ENCODE data around the gene GNG7.
"Not testable (repeated sequence)": the region's sequence is repeated elsewhere in the genome, so short reads cannot be mapped to it uniquely, and the experiment has no call there.

GNG7 gene

GRCh38 chr19:2579678-2580280, 122.7 kb downstream of the GNG7 start:
- in situ Hi-C loops (cut with HindIII; ENCODE audit: low sequenced_read_pairs), result no loop called here

GRCh38 chr19:2578901-2579677, 123.4 kb downstream of the GNG7 start:
- in situ Hi-C loops (cut with HindIII; ENCODE audit: low sequenced_read_pairs), result no loop called here

- in situ Hi-C loops (cut with HindIII; ENCODE audit: low sequenced_read_pairs), result no loop called here
Measured at GRCh38 chr19:2578391-2578890, 124.1 kb downstream of the GNG7 start.

- in situ Hi-C loops (cut with HindIII; ENCODE audit: low sequenced_read_pairs), result no loop called here
Measured at GRCh38 chr19:2577722-2578335, 124.7 kb downstream of the GNG7 start.

- in situ Hi-C loops (cut with HindIII; ENCODE audit: low sequenced_read_pairs), result no loop called here
Measured at GRCh38 chr19:2575734-2576481, 126.6 kb downstream of the GNG7 start.

GRCh38 chr19:2574971-2575630, 127.4 kb downstream of the GNG7 start:
- in situ Hi-C loops (cut with HindIII; ENCODE audit: low sequenced_read_pairs), result no loop called here

GRCh38 chr19:2574478-2574931, 128.0 kb downstream of the GNG7 start:
- in situ Hi-C loops (cut with HindIII; ENCODE audit: low sequenced_read_pairs), result no loop called here

GRCh38 chr19:2573916-2574315, 128.6 kb downstream of the GNG7 start:
- in situ Hi-C loops (cut with HindIII; ENCODE audit: low sequenced_read_pairs), result no loop called here

GRCh38 chr19:2572152-2572551, 130.3 kb downstream of the GNG7 start:
- in situ Hi-C loops (cut with HindIII; ENCODE audit: low sequenced_read_pairs), result not testable (repeated sequence)

GRCh38 chr19:2569596-2570465, 132.7 kb downstream of the GNG7 start:
- in situ Hi-C loops (cut with HindIII; ENCODE audit: low sequenced_read_pairs), result no loop called here

GRCh38 chr19:2567996-2568395, 134.5 kb downstream of the GNG7 start:
- in situ Hi-C loops (cut with HindIII; ENCODE audit: low sequenced_read_pairs), result no loop called here

- in situ Hi-C loops (cut with HindIII; ENCODE audit: low sequenced_read_pairs), result no loop called here
Measured at GRCh38 chr19:2567580-2567979, 134.9 kb downstream of the GNG7 start.

- in situ Hi-C loops (cut with HindIII; ENCODE audit: low sequenced_read_pairs), result not testable (repeated sequence)
Measured at GRCh38 chr19:2563546-2563945, 138.9 kb downstream of the GNG7 start.

- in situ Hi-C loops (cut with HindIII; ENCODE audit: low sequenced_read_pairs), result no loop called here
Measured at GRCh38 chr19:2561895-2562294, 140.6 kb downstream of the GNG7 start.

GRCh38 chr19:2561221-2561620, 141.3 kb downstream of the GNG7 start:
- in situ Hi-C loops (cut with HindIII; ENCODE audit: low sequenced_read_pairs), result no loop called here

GRCh38 chr19:2560369-2560768, 142.1 kb downstream of the GNG7 start:
- in situ Hi-C loops (cut with HindIII; ENCODE audit: low sequenced_read_pairs), result no loop called here

- in situ Hi-C loops (cut with HindIII; ENCODE audit: low sequenced_read_pairs), result no loop called here
Measured at GRCh38 chr19:2558543-2558942, 144.0 kb downstream of the GNG7 start.

- in situ Hi-C loops (cut with HindIII; ENCODE audit: low sequenced_read_pairs), result not testable (repeated sequence)
Measured at GRCh38 chr19:2558131-2558530, 144.4 kb downstream of the GNG7 start.

- in situ Hi-C loops (cut with HindIII; ENCODE audit: low sequenced_read_pairs), result no loop called here
Measured at GRCh38 chr19:2557093-2557440, 145.4 kb downstream of the GNG7 start.
